GM12892 (cell line): ENCODE measurements around the gene MGST2.

Experiments
- POLR2A ChIP-seq: IDR thresholded peaks from 2 replicates; pipeline ENCODE4 v1.6.1; 2011; ENCODE audit warnings: low read depth, low read length, control low read depth
- POLR2AphosphoS5 ChIP-seq: IDR thresholded peaks from 2 replicates; pipeline ENCODE4 v1.6.1; 2011; ENCODE audit warnings: low read depth, low read length, control low read depth

DNA sequence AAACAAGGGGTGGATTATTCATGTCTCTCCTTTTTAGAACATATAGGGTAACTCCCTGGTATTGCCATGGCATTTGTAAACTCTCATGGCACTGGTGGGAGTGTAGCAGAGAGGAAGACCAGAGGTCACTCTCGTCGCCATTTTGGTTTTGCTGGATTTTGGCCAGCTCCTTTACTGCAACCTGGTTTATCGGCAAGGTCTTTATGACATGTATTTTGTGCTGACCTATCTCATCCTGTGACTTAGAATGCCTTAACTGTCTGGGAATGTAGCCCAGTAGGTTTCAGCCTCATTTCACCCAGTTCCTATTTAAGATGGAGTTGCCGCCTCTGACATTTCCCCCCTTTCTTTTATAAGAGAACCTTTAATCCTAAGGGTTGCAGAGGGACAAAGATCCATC, 45.8 kb downstream of the MGST2 start:
- TF ChIP-seq POLR2AphosphoS5, result no peak
- no peak for TF ChIP-seq POLR2A
